Left lobe of liver (tissue), 2 donors: Measurements from ENCODE around the gene MAPK14. TPM values are rescaled to one million over a fixed set of nuclear protein-coding genes. Genes with fewer than 3 reads are reported as not detected.

Source experiments
- ATAC-seq: fragments of 200-7000 bp; cut with Tn5 transposase; one replicate; pipeline ENCODE4 v1.9.1; 2020; ENCODE audit warnings: mild to moderate bottlenecking, moderate library complexity
- DNase-seq: peaks from one replicate; pipeline ENCODE4 v3.0.0-alpha.2; 2020; ENCODE audit warnings: low spot score
- total RNA-seq: library from RNA; stranded (reverse); gene quantifications from one replicate; pipeline ENCODE4 v1.2.1, GENCODE V29; 2021
- donor health status: DM: no; HTN: no; CAD: no; lungs with moderate emphysema.
- donor health status: DM: no; HTN: yes; CAD: no.

MAPK14 gene
- total RNA-seq, 1 donor from 2014 or later = 40.8 TPM

GRCh38 chr6:36034441-36034840 lies 6.8 kb downstream of the MAPK14 start:
- no peak for ATAC-seq

GRCh38 chr6:36035225-36035624 lies 7.6 kb downstream of the MAPK14 start:
- ATAC-seq = no peak
- no peak for DNase-seq

More at GRCh38 chr6:36034441-36034840, 6.8 kb downstream of the MAPK14 start:
- no peak for DNase-seq

GRCh38 chr6:36038120-36038876 lies 10.7 kb downstream of the MAPK14 start:
- DNase-seq (no peak), ATAC-seq (peak; percentile 47)

GRCh38 chr6:36039112-36039511 lies 11.5 kb downstream of the MAPK14 start:
- DNase-seq (no peak), ATAC-seq (no peak)

- no peak for ATAC-seq
- DNase-seq = no peak
Measured at GRCh38 chr6:36040958-36041357, 13.3 kb downstream of the MAPK14 start.

- ATAC-seq = no peak
- no peak for DNase-seq
Measured at GRCh38 chr6:36042618-36043260, 15.1 kb downstream of the MAPK14 start.

- ATAC-seq = no peak
- no peak for DNase-seq
Measured at GRCh38 chr6:36049582-36049981, 22.0 kb downstream of the MAPK14 start.

- DNase-seq (no peak), ATAC-seq (no peak)
Measured at GRCh38 chr6:36050305-36050704, 22.7 kb downstream of the MAPK14 start.

GRCh38 chr6:36050947-36051710 lies 23.5 kb downstream of the MAPK14 start:
- ATAC-seq (no peak), DNase-seq (no peak)

- DNase-seq = no peak
- ATAC-seq = no peak
Measured at GRCh38 chr6:36052097-36052496, 24.5 kb downstream of the MAPK14 start.

- ATAC-seq = no peak
- no peak for DNase-seq
Measured at GRCh38 chr6:36053878-36054277, 26.3 kb downstream of the MAPK14 start.

GRCh38 chr6:36054415-36054814 lies 26.8 kb downstream of the MAPK14 start:
- ATAC-seq (no peak), DNase-seq (no peak)

- ATAC-seq = no peak
- DNase-seq = no peak
Measured at GRCh38 chr6:36054956-36055355, 27.3 kb downstream of the MAPK14 start.

- peak; percentile 26 for ATAC-seq
- no peak for DNase-seq
Measured at GRCh38 chr6:36056178-36056577, 28.6 kb downstream of the MAPK14 start.

GRCh38 chr6:36061236-36061635 lies 33.6 kb downstream of the MAPK14 start:
- ATAC-seq (no peak), DNase-seq (no peak)

- no peak for ATAC-seq
- DNase-seq = no peak
Measured at GRCh38 chr6:36062247-36062646, 34.6 kb downstream of the MAPK14 start.

GRCh38 chr6:36063318-36064060 lies 35.9 kb downstream of the MAPK14 start:
- ATAC-seq (no peak), DNase-seq (no peak)

GRCh38 chr6:36064770-36065396 lies 37.3 kb downstream of the MAPK14 start:
- DNase-seq = peak; percentile 60
- peak; percentile 94 for ATAC-seq

- ATAC-seq = no peak
- no peak for DNase-seq
Measured at GRCh38 chr6:36065916-36066315, 38.3 kb downstream of the MAPK14 start.

GRCh38 chr6:36066817-36067216 lies 39.2 kb downstream of the MAPK14 start:
- peak; percentile 6 for ATAC-seq
- DNase-seq = no peak
